ENCODE measurements around the gene SCARB1.

The SCARB1 gene

GRCh38 chr12:124790650-124791400, 72.8 kb downstream of the SCARB1 start:
- DNase-seq, result no peak

GRCh38 chr12:124788936-124789555, 74.6 kb downstream of the SCARB1 start:
- DNase-seq, result no peak

- DNase-seq, result no peak
Observed at GRCh38 chr12:124786061-124786964, 77.4 kb downstream of the SCARB1 start.

- no peak for DNase-seq
Observed at GRCh38 chr12:124784871-124785572, 78.6 kb downstream of the SCARB1 start.

- DNase-seq, result no peak
Observed at GRCh38 chr12:124783087-124783486, 80.6 kb downstream of the SCARB1 start.

GRCh38 chr12:124782132-124782531, 81.5 kb downstream of the SCARB1 start:
- DNase-seq, result no peak

- DNase-seq, result no peak
Observed at GRCh38 chr12:124780752-124781685, 82.6 kb downstream of the SCARB1 start.

- DNase-seq, result no peak
Observed at GRCh38 chr12:124780336-124780735, 83.3 kb downstream of the SCARB1 start.

- DNase-seq, result no peak
Observed at GRCh38 chr12:124779161-124780141, 84.2 kb downstream of the SCARB1 start.

GRCh38 chr12:124778411-124778810, 85.3 kb downstream of the SCARB1 start:
- no peak for DNase-seq

GRCh38 chr12:124777399-124778372, 86.0 kb downstream of the SCARB1 start:
- DNase-seq, result no peak

GRCh38 chr12:124776125-124776513, 87.5 kb downstream of the SCARB1 start:
- no peak for DNase-seq

GRCh38 chr12:124774462-124775167, 89.0 kb downstream of the SCARB1 start:
- no peak for DNase-seq

GRCh38 chr12:124774054-124774461, 89.6 kb downstream of the SCARB1 start:
- no peak for DNase-seq

GRCh38 chr12:124772289-124773170, 91.1 kb downstream of the SCARB1 start:
- no peak for DNase-seq

GRCh38 chr12:124771462-124772288, 92.0 kb downstream of the SCARB1 start:
- DNase-seq, result no peak

- DNase-seq, result no peak
Observed at GRCh38 chr12:124770728-124771127, 92.9 kb downstream of the SCARB1 start.

All from NCI-H2081 treated with DMSO at 0.1 percent for 48 hours (cell line).